Muscle layer of colon (tissue), 2 donors: ENCODE results near the gene ARF1.
A peak's percentile ranks its signal among the peaks of the same experiment; 100 is the strongest.

ENCODE experiments used
- H3K27ac ChIP-seq: one replicate; pipeline ENCODE4 v1.7.0; 2013; ENCODE audit warnings: low read depth, mild to moderate bottlenecking, low read length, moderate library complexity
- H3K27me3 ChIP-seq, 2 donors: one replicate each; pipeline ENCODE4 v1.7.0; 2013; ENCODE audit warnings: low read length in 2 of 2, mild to moderate bottlenecking in 2 of 2; ENCODE audit not compliant: insufficient read depth in 2 of 2, control insufficient read depth in 1 of 2
- H3K36me3 ChIP-seq: one replicate; pipeline ENCODE4 v1.7.0; 2013; ENCODE audit warnings: mild to moderate bottlenecking, low read length; ENCODE audit not compliant: insufficient read depth
- H3K4me1 ChIP-seq: one replicate; pipeline ENCODE4 v1.7.0; 2013; ENCODE audit warnings: mild to moderate bottlenecking, low read length; ENCODE audit not compliant: insufficient read depth
- H3K4me3 ChIP-seq, 2 donors: one replicate each; pipeline ENCODE4 v1.7.0; 2013; ENCODE audit warnings: low read length in 2 of 2, low read depth in 1 of 2, mild to moderate bottlenecking in 1 of 2, moderate library complexity in 1 of 2
- H3K9ac ChIP-seq: one replicate; pipeline ENCODE4 v1.7.0; 2013; ENCODE audit warnings: low read length
- H3K9me3 ChIP-seq: one replicate; pipeline ENCODE4 v1.7.0; 2013; ENCODE audit warnings: mild to moderate bottlenecking, low read length
- donor health status: abdominal sarcoma.
- donor health status: Adenocarcinoma of cecum.

Gene ARF1

GRCh38 chr1:228131766-228132165 is 49.3 kb downstream of the ARF1 start:
- Histone ChIP-seq H3K9me3 (no peaks in the 10 kb centered on the region), H3K4me3 (no peak overlapping the region), H3K27me3 (peaks cover 0 to 6% of the 10 kb centered on the region in 2 donors), H3K27ac (no peak overlapping the region), H3K36me3 (no peaks in the 10 kb centered on the region), H3K9ac (no peak overlapping the region), H3K4me1 (peaks cover 4% of the 10 kb centered on the region)

- Histone ChIP-seq H3K4me3 (no peak overlapping the region), H3K27ac (no peak overlapping the region), H3K9me3 (no peaks in the 10 kb centered on the region), H3K4me1 (peaks cover 4% of the 10 kb centered on the region), H3K9ac (no peak overlapping the region), H3K36me3 (no peaks in the 10 kb centered on the region), H3K27me3 (no peaks in the 10 kb centered on the region)
Observed at GRCh38 chr1:228134591-228134990, 52.1 kb downstream of the ARF1 start.

- Histone ChIP-seq H3K4me3 (no peak overlapping the region), H3K9ac (no peak overlapping the region), H3K27me3 (no peaks in the 10 kb centered on the region), H3K27ac (no peak overlapping the region), H3K9me3 (no peaks in the 10 kb centered on the region), H3K4me1 (peaks cover 12% of the 10 kb centered on the region), H3K36me3 (peaks cover 3% of the 10 kb centered on the region)
Observed at GRCh38 chr1:228136901-228137300, 54.4 kb downstream of the ARF1 start.

GRCh38 chr1:228139406-228139930 is 57.0 kb downstream of the ARF1 start:
- H3K4me3 ChIP-seq = peak overlapping the region; percentile 53 to 73
- H3K36me3 ChIP-seq = peaks cover 5% of the 10 kb centered on the region
- peak overlapping the region; percentile 84 for H3K27ac ChIP-seq
- peaks cover 25% of the 10 kb centered on the region for H3K4me1 ChIP-seq
- no peaks in the 10 kb centered on the region for H3K9me3 ChIP-seq
- H3K9ac ChIP-seq = no peak overlapping the region
- H3K27me3 ChIP-seq = no peaks in the 10 kb centered on the region

GRCh38 chr1:228139931-228140723 is 57.6 kb downstream of the ARF1 start, which contains the start of gene GUK1:
Gene GUK1, plus strand, starts transcription at chr1:228140279. Its CDS starts 24 bp downstream, at chr1:228140303.
- Histone ChIP-seq H3K27ac (peak within 1 kb of the TSS; percentile 84), H3K9ac (peak within 1 kb of the TSS; percentile 84), H3K27me3 (no peaks in the 10 kb centered on the region), H3K36me3 (peaks cover 5% of the 10 kb centered on the region), H3K4me1 (peaks cover 28% of the 10 kb centered on the region), H3K4me3 (peak within 1 kb of the TSS; percentile 61 to 73), H3K9me3 (no peaks in the 10 kb centered on the region)

- no peaks in the 10 kb centered on the region for H3K9me3 ChIP-seq
- H3K27ac ChIP-seq = peak overlapping the region; percentile 84
- H3K9ac ChIP-seq = peak overlapping the region; percentile 84
- no peaks in the 10 kb centered on the region for H3K27me3 ChIP-seq
- H3K4me1 ChIP-seq = peaks cover 28% of the 10 kb centered on the region
- peaks cover 8% of the 10 kb centered on the region for H3K36me3 ChIP-seq
- peak overlapping the region; percentile 61 to 73 for H3K4me3 ChIP-seq
Observed at GRCh38 chr1:228140724-228141225, 58.3 kb downstream of the ARF1 start.

GRCh38 chr1:228141226-228142044 is 58.9 kb downstream of the ARF1 start:
- Histone ChIP-seq H3K27ac (peak overlapping the region; percentile 84), H3K27me3 (no peaks in the 10 kb centered on the region), H3K36me3 (peaks cover 12% of the 10 kb centered on the region), H3K9me3 (no peaks in the 10 kb centered on the region), H3K4me1 (peaks cover 28% of the 10 kb centered on the region), H3K9ac (peak overlapping the region; percentile 84), H3K4me3 (peak overlapping the region; percentile 61 to 73)

GRCh38 chr1:228142155-228142691 is 59.7 kb downstream of the ARF1 start:
- Histone ChIP-seq H3K4me1 (peaks cover 28% of the 10 kb centered on the region), H3K4me3 (peak overlapping the region in 1 of 2 donors; percentile 73), H3K9ac (no peak overlapping the region)

GRCh38 chr1:228142701-228143136 is 60.2 kb downstream of the ARF1 start:
- H3K4me3 ChIP-seq = no peak overlapping the region
- H3K36me3 ChIP-seq = peaks cover 15% of the 10 kb centered on the region
- no peak overlapping the region for H3K9ac ChIP-seq
- H3K4me1 ChIP-seq = peaks cover 28% of the 10 kb centered on the region
- H3K27me3 ChIP-seq = no peaks in the 10 kb centered on the region
- no peaks in the 10 kb centered on the region for H3K9me3 ChIP-seq
- H3K27ac ChIP-seq = no peak overlapping the region

More at GRCh38 chr1:228142155-228142691, 59.7 kb downstream of the ARF1 start:
- H3K27ac ChIP-seq = no peak overlapping the region
- H3K9me3 ChIP-seq = no peaks in the 10 kb centered on the region
- no peaks in the 10 kb centered on the region for H3K27me3 ChIP-seq
- H3K36me3 ChIP-seq = peaks cover 12% of the 10 kb centered on the region

- Histone ChIP-seq H3K9me3 (no peaks in the 10 kb centered on the region), H3K4me1 (peaks cover 35% of the 10 kb centered on the region), H3K4me3 (no peak overlapping the region), H3K9ac (no peak overlapping the region), H3K27ac (no peak overlapping the region), H3K27me3 (no peaks in the 10 kb centered on the region), H3K36me3 (peaks cover 17% of the 10 kb centered on the region)
Observed at GRCh38 chr1:228143480-228144192, 61.1 kb downstream of the ARF1 start.
